ENCODE results near the gene UGT1A7.

- no peak for TF ChIP-seq CTCF (IDR thresholded peaks at IDR 0.05)
- TF ChIP-seq POLR2A (IDR thresholded peaks at IDR 0.05): no peak
These were observed 111.9 kb downstream of the UGT1A7 start for GRCh38 chr2:233793465-233794127.

All from right lobe of liver (tissue), 4 donors.